HEK293 (cell line): ENCODE results near the gene CTXN2.

ENCODE experiments used
- CTCF ChIA-PET: fragments of 350-600 bp; formaldehyde crosslinking; extraction: SDS; loops from one replicate; lab custom pipeline; 2021; ENCODE audit warnings: antibody characterized with exemption; lab: Yijun Ruan, JAX
- POLR2A ChIA-PET: fragments of 300-600 bp; formaldehyde crosslinking; extraction: SDS; loops from one replicate; lab custom pipeline; 2020; ENCODE audit warnings: antibody characterized with exemption, inconsistent platforms; lab: Yijun Ruan, JAX
- H3K27ac ChIP-seq: fragments of 200-500 bp; sonication (Bioruptor generic); 2 replicates; pipeline ENCODE4 v1.5.1; 2014; ENCODE audit warnings: low read depth, low read length, control low read depth, inconsistent platforms; ENCODE audit errors: extremely low read depth
- H3K36me3 ChIP-seq, 2 experiments: fragments of 200-500 bp in 1 of 2; sonication (Bioruptor generic) in 1 of 2; 1 replicate in 1 of 2; 2 replicates in 1 of 2; pipeline ENCODE4 v1.5.1; 2014 to 2017; ENCODE audit warnings: inconsistent platforms in 2 of 2, low read length in 2 of 2; ENCODE audit not compliant: control insufficient read depth in 2 of 2, insufficient read depth in 1 of 2
- H3K4me1 ChIP-seq: fragments of 200-500 bp; sonication (Bioruptor generic); 2 replicates; pipeline ENCODE4 v1.5.1; 2014; ENCODE audit warnings: mild to moderate bottlenecking, low read length, inconsistent platforms; ENCODE audit not compliant: control insufficient read depth, insufficient read depth
- H3K4me3 ChIP-seq: 2 replicates; pipeline ENCODE4 v1.5.1; 2011; ENCODE audit warnings: low read depth, mild to moderate bottlenecking, control low read depth, low read length, moderate library complexity
- H3K9me3 ChIP-seq: fragments of 200-500 bp; sonication (Bioruptor generic); 2 replicates; pipeline ENCODE4 v1.5.1; 2014; ENCODE audit warnings: low read depth, low read length, inconsistent platforms; ENCODE audit not compliant: control insufficient read depth, insufficient read depth
- AEBP2 ChIP-seq: fragments of 450-650 bp; formaldehyde crosslinking; IDR thresholded peaks from 2 replicates; pipeline ENCODE4 v1.5.1; 2016; ENCODE audit warnings: missing biosample characterization, missing genetic modification characterization, borderline replicate concordance
- GFI1B ChIP-seq: fragments of 450-650 bp; formaldehyde crosslinking; IDR thresholded peaks from 2 replicates; pipeline ENCODE4 v1.5.1; 2016; ENCODE audit warnings: missing biosample characterization, missing genetic modification characterization
- HOXA7 ChIP-seq: sonication (generic); formaldehyde crosslinking; IDR thresholded peaks from 2 replicates; pipeline ENCODE4 v1.8.1; 2022; ENCODE audit warnings: missing genetic modification reagents, borderline replicate concordance
- PRDM1 ChIP-seq: fragments of 450-650 bp; formaldehyde crosslinking; IDR thresholded peaks from 2 replicates; pipeline ENCODE4; 2016; ENCODE audit warnings: missing biosample characterization, missing genetic modification characterization
- SCRT1 ChIP-seq: fragments of 450-650 bp; formaldehyde crosslinking; IDR thresholded peaks from 2 replicates; pipeline ENCODE4 v1.5.1; 2016; ENCODE audit warnings: missing biosample characterization, missing genetic modification characterization, borderline replicate concordance
- ZBTB20 ChIP-seq: fragments of 450-650 bp; formaldehyde crosslinking; IDR thresholded peaks from 2 replicates; pipeline ENCODE4 v1.5.1; 2016; ENCODE audit warnings: missing biosample characterization, missing genetic modification characterization
- ZBTB21 ChIP-seq: fragments of 450-650 bp; formaldehyde crosslinking; IDR thresholded peaks from 2 replicates; pipeline ENCODE4 v1.5.1; 2017; ENCODE audit warnings: missing biosample characterization, missing genetic modification characterization
- ZNF133 ChIP-seq: fragments of 450-650 bp; formaldehyde crosslinking; IDR thresholded peaks from 2 replicates; pipeline ENCODE4 v1.5.1; 2016; ENCODE audit warnings: missing biosample characterization, missing genetic modification characterization
- ZNF184 ChIP-seq: fragments of 450-650 bp; IDR thresholded peaks from 2 replicates; pipeline ENCODE4 v1.5.1; 2018; ENCODE audit warnings: missing biosample characterization, mild to moderate bottlenecking, missing genetic modification characterization
- ZNF19 ChIP-seq: fragments of 450-650 bp; formaldehyde crosslinking; IDR thresholded peaks from 2 replicates; pipeline ENCODE4; 2016; ENCODE audit warnings: missing biosample characterization, missing genetic modification characterization, low read depth
- ZNF433 ChIP-seq: fragments of 450-650 bp; formaldehyde crosslinking; IDR thresholded peaks from 2 replicates; pipeline ENCODE4 v1.5.1; 2016; ENCODE audit warnings: missing biosample characterization, missing genetic modification characterization, low read depth
- ZNF521 ChIP-seq: fragments of 450-650 bp; formaldehyde crosslinking; IDR thresholded peaks from 2 replicates; pipeline ENCODE4 v1.5.1; 2017; ENCODE audit warnings: missing biosample characterization, mild to moderate bottlenecking, missing genetic modification characterization
- ZNF530 ChIP-seq: fragments of 450-650 bp; formaldehyde crosslinking; IDR thresholded peaks from 2 replicates; pipeline ENCODE4 v1.5.1; 2016; ENCODE audit warnings: low read depth, missing biosample characterization, missing genetic modification characterization
- ZNF626 ChIP-seq: fragments of 450-650 bp; sonication (Bioruptor Pico); formaldehyde crosslinking; IDR thresholded peaks from 2 replicates; pipeline ENCODE4 v1.5.1; 2018; ENCODE audit warnings: missing biosample characterization, missing genetic modification characterization, inconsistent platforms
- ZNF677 ChIP-seq: fragments of 450-650 bp; IDR thresholded peaks from 2 replicates; pipeline ENCODE4 v1.5.0; 2018; ENCODE audit warnings: missing biosample characterization, mild to moderate bottlenecking, missing genetic modification characterization, moderate library complexity
- ZNF768 ChIP-seq: fragments of 450-650 bp; formaldehyde crosslinking; IDR thresholded peaks from 2 replicates; pipeline ENCODE4 v1.5.1; 2018; ENCODE audit warnings: missing biosample characterization, mild to moderate bottlenecking, missing genetic modification characterization
- ZSCAN16 ChIP-seq: fragments of 450-650 bp; formaldehyde crosslinking; IDR thresholded peaks from 2 replicates; pipeline ENCODE4 v1.5.1; 2016; ENCODE audit warnings: missing biosample characterization, missing genetic modification characterization
- ZSCAN4 ChIP-seq: fragments of 450-650 bp; formaldehyde crosslinking; IDR thresholded peaks from 2 replicates; pipeline ENCODE4 v1.5.1; 2017; ENCODE audit warnings: missing biosample characterization, missing genetic modification characterization
- ZSCAN5A ChIP-seq: fragments of 450-650 bp; formaldehyde crosslinking; IDR thresholded peaks from 2 replicates; pipeline ENCODE4 v1.5.1; 2016; ENCODE audit warnings: missing biosample characterization, missing genetic modification characterization

Gene CTXN2

GRCh38 chr15:48242535-48242934 is 51.1 kb downstream of the CTXN2 start:
- Histone ChIP-seq H3K27ac (no peak overlapping the region), H3K4me3 (no peak overlapping the region), H3K4me1 (no peaks in the 10 kb centered on the region), H3K9me3 (no peaks in the 10 kb centered on the region), H3K36me3 (no peaks in the 10 kb centered on the region)
- CTCF ChIA-PET = interaction anchor here (0.6 kb wide), 1 partner anchor 35 kb away, joined by 3 read pairs; no protein-coding TSS in a partner anchor
- no peak for TF ChIP-seq ZSCAN16 (tag by site-specific recombination)
- TF ChIP-seq ZNF521 (tag by site-specific recombination) = no peak
- TF ChIP-seq, all 188 proteins: peak for 0
- POLR2A ChIA-PET = interaction anchor here (0.6 kb wide), 1 partner anchor 30 kb away, joined by 4 read pairs; no protein-coding TSS in a partner anchor

- H3K4me1 ChIP-seq = no peaks in the 10 kb centered on the region
- CTCF ChIA-PET = no interaction called here
- no peak overlapping the region for H3K27ac ChIP-seq
- no peak overlapping the region for H3K4me3 ChIP-seq
- TF ChIP-seq ZBTB21 (no peak), ZSCAN5A (tag by site-specific recombination) (no peak), ZNF133 (tag by site-specific recombination) (no peak), ZNF530 (tag by site-specific recombination) (no peak), HOXA7 (CRISPR knock-in tag) (no peak)
- TF ChIP-seq, all 188 proteins: peak for 0
- no peaks in the 10 kb centered on the region for H3K9me3 ChIP-seq
- POLR2A ChIA-PET = no interaction called here
- no peaks in the 10 kb centered on the region for H3K36me3 ChIP-seq
Measured at GRCh38 chr15:48244921-48245320, 53.5 kb downstream of the CTXN2 start.

- no peaks in the 10 kb centered on the region for H3K9me3 ChIP-seq
- CTCF ChIA-PET = interaction anchor here (1.1 kb wide), 1 partner anchor 30 kb away, joined by 3 read pairs; no protein-coding TSS in a partner anchor
- POLR2A ChIA-PET = no interaction called here
Measured at GRCh38 chr15:48248414-48248813, 56.9 kb downstream of the CTXN2 start.

More at GRCh38 chr15:48248414-48248813, 56.9 kb downstream of the CTXN2 start:
- H3K27ac ChIP-seq = no peak overlapping the region
- TF ChIP-seq ZNF433 (no peak), PRDM1 (tag by site-specific recombination) (no peak), SCRT1 (no peak), ZNF19 (tag by site-specific recombination) (no peak), AEBP2 (no peak), ZSCAN4 (tag by site-specific recombination) (no peak), ZNF677 (no peak), ZNF626 (tag by site-specific recombination) (no peak), ZNF768 (tag by site-specific recombination) (no peak), ZBTB20 (no peak), ZNF184 (tag by site-specific recombination) (no peak), GFI1B (tag by site-specific recombination) (no peak)
- no peak overlapping the region for H3K4me3 ChIP-seq
- H3K36me3 ChIP-seq = no peaks in the 10 kb centered on the region
- H3K4me1 ChIP-seq = no peaks in the 10 kb centered on the region
